SIG-M5 treated with dmso at 0.1 percent for 504 hours (cell line): ENCODE measurements around the gene CPA3.

ENCODE experiments used
- DNase-seq: peaks from one replicate; lab custom pipeline; 2025; ENCODE audit not compliant: unreplicated experiment; lab: John Stamatoyannopoulos, UW

CPA3 gene

GRCh38 chr3:148914936-148915690 lies 50.0 kb downstream of the CPA3 start:
- peak; percentile 54 for DNase-seq

- DNase-seq, result no peak
These were observed 51.0 kb downstream of the CPA3 start for GRCh38 chr3:148916132-148916531.

- DNase-seq, result no peak
These were observed 57.4 kb downstream of the CPA3 start for GRCh38 chr3:148922467-148922866.

- no peak for DNase-seq
These were observed 58.5 kb downstream of the CPA3 start for GRCh38 chr3:148923592-148923991.

- no peak for DNase-seq
These were observed 59.5 kb downstream of the CPA3 start for GRCh38 chr3:148924562-148924961.

- no peak for DNase-seq
These were observed 60.7 kb downstream of the CPA3 start for GRCh38 chr3:148925845-148926244.

GRCh38 chr3:148930752-148931151 lies 65.7 kb downstream of the CPA3 start:
- DNase-seq, result no peak

- peak; percentile 9 for DNase-seq
These were observed 66.5 kb downstream of the CPA3 start for GRCh38 chr3:148931574-148931973.

- DNase-seq, result no peak
These were observed 67.9 kb downstream of the CPA3 start for GRCh38 chr3:148932972-148933371.

- DNase-seq, result no peak
These were observed 72.6 kb downstream of the CPA3 start for GRCh38 chr3:148937467-148938255.

- DNase-seq, result no peak
These were observed 73.2 kb downstream of the CPA3 start for GRCh38 chr3:148938306-148938705.

- DNase-seq, result no peak
These were observed 73.8 kb downstream of the CPA3 start for GRCh38 chr3:148938936-148939335.

- no peak for DNase-seq
These were observed 75.9 kb downstream of the CPA3 start for GRCh38 chr3:148940983-148941382.

GRCh38 chr3:148943506-148944205 lies 78.6 kb downstream of the CPA3 start:
- peak; percentile 87 for DNase-seq

- DNase-seq, result no peak
These were observed 80.0 kb downstream of the CPA3 start for GRCh38 chr3:148945116-148945515.
